GM18519 (cell line): ENCODE measurements around the gene FAM236B.
"Not testable (repeated sequence)": the region's sequence is repeated elsewhere in the genome, so short reads cannot be mapped to it uniquely, and the experiment has no call there.

Experiments used
- ATAC-seq: cut with Tn5 transposase; IDR thresholded peaks from one replicate; pipeline ENCODE4 v1.9.1; 2021; ENCODE audit warnings: mild to moderate bottlenecking, moderate library complexity; ENCODE audit not compliant: unreplicated experiment, low FRiP score

FAM236B gene

DNA sequence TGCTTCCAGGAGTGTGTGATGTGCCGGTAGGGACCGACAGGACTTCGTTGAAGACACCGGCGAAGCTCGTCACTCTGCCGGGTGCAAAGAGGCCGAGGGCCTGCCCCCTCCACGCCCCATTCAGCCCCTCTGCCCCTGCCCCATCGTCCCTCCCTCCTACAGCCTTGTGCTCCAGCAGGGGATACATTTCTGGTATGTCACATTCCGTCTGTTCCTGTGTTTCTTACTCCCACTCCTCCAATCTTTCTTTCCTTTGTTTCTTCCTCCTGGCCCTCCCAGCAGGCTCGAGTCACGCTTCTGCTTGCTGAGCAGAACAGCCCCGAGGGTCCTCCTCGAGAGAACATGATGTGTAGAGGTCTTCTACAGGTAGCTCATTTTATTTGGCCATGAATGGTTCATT, at the start of gene FAM236B:
Gene FAM236B (minus strand): TSS at position 101 of the 400 bp plus-strand sequence. CDS start 100 bp downstream, at position 1.
- not testable (repeated sequence) for ATAC-seq

GRCh38 chrX:72830701-72831100, 48.2 kb upstream of the FAM236B start:
- not testable (repeated sequence) for ATAC-seq

DNA sequence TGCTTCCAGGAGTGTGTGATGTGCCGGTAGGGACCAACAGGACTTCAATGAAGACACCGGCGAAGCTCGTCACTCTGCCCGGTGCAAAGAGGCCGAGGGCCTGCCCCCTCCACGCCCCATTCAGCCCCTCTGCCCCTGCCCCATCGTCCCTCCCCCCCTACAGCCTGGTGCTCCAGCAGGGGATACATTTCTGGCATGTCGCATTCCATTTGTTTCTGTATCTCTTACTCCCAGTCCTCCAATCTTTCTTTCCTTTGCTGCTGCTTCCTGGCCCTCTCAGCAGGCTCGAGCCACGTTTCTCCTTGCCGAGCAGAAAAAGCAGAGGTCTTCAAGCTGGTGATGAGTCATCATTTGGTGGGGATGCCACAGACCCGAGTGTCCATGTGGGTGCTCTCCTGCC, 25.6 kb upstream of the FAM236B start, which contains the start of gene FAM236D:
Gene FAM236D (minus strand): TSS at position 101 of the 400 bp plus-strand sequence. CDS start 100 bp downstream, at position 1.
- not testable (repeated sequence) for ATAC-seq

DNA sequence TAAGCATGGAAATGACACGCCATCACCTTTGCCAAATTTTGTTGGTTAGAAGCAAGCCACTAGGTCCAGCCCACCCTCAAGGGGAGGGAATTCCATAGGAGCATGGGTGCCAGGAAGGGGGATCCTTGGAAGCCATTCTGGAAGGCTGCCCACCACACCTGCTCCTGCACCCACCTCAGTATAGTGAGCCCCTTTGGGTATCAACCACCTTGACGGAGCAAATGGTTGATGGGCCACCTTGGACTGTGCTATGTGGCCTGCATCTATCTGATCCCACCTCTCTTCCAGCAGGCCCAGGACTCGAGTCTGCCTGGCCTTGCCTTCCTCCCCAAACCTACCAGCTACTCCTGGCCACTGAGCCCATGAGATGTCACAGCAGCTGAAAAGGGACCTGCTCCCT, 7.9 kb upstream of the FAM236B start:
- ATAC-seq = not testable (repeated sequence)

GRCh38 chrX:72788142-72788541, 5.7 kb upstream of the FAM236B start:
- ATAC-seq = not testable (repeated sequence)

GRCh38 chrX:72783964-72784363, 1.5 kb upstream of the FAM236B start:
- ATAC-seq = not testable (repeated sequence)

DNA sequence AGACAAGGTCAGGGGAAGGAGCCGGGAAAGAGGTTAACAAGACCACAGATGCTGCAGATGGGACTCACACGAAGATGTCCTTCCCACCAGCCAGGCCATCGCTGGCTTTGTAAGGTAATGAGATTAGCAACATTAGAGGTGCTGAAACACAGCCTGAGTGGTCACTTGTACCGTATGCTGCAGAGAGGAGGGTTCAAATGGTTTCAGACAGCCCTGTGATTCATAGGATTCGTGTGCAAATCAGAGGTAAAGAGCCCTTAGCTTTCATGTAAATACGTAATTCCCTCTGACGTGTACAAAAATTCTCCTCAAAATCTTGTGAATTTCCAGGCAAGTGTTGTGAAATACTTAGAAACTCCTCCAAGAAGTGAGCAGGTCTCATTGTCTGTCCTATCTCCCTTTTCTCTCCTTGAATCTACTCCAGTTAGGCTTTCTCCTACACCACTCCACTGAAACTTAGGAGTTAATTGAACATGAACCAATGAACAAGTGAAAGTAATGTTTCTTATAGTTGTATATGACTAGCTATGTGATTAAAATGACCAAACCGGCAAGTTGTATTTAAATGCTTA, 991 bp upstream of the FAM236B start:
- not testable (repeated sequence) for ATAC-seq

DNA sequence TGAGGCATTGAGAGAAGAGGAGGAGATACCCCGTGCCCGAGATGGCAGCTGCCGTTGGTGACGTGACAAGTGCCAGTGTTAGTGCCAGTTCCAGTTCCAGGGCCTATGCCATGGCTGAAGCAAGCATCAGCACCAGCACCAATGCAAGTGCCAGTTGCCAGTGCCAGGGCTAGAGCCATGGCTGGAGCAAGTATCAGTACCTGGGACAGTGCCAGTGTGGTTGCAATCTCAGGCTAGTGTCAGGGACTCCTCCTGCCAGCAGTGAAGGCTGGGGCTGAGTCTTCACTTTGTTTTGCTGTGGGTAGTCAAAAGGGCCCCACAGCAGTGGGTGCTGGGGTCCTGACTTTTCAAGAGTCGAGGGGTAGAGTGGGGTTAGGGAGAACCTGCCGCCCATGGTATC, 4.3 kb downstream of the FAM236B start:
- ATAC-seq = not testable (repeated sequence)

- ATAC-seq = peak; percentile 66
Measured at GRCh38 chrX:72777467-72777790, 5.0 kb downstream of the FAM236B start.

DNA sequence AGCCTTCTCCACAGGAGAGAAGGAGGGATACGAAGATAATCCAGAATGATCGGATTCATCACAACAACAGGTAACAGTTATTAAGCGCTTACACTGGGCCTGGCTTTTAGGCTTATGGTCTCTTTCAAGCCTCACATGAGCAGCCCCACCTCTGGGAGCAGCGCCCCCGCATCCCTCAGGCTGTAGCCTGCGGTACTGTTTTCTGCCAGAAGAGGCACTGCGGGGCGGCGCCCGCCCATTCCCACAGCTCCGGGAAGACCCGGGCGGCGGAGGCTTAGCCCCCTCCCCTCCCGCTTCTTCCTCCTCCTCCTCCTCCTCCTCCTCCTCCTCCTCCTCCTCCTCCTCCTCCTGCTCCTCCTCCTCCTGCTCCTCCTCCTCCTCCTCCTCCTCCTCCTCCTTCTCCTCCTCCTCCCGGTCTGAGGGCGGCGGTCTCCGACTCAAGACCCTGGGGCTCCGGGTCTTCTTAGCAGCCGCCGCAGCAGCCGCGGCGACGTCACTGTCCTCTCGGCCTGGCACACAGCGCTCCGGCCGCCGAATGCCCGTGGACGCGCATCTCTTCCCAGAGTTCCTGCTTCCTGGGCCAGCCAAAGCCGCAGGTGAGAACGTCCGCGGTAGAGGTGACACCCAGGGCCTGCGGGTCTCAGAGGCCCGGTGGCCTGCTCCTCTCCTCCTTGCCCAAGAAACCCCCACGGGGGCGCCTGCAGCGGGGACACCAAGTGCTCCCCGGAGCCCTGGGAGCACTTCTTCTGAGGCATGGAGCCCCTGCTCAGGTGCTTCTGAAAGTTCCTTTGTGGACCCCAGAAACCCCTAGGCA, 5.6 kb downstream of the FAM236B start, which contains the start of gene DMRTC1B:
Gene DMRTC1B (plus strand): TSS at position 238 of the 814 bp plus-strand sequence. CDS start 68,246 bp downstream, outside the sequence.
- ATAC-seq = peak; percentile 87

DNA sequence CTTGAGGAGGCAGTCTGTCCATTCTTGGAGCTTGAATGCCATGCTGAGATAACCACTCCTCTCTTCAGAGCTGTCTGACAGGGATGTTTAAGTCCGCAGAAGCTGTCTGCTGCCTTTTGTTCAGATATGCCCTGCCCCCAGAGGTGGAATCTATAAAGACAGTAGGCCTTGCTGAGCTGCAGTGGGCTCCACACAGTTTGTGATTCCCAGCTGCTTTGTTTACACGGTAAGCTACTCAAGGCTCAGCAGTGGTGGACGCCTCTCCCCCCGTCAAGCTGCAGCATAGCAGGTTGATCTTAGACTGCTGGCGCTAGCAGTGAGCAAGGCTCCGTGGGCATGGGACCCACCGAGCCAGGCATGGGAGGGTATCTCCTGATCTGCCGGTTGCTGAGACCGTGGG, 22.0 kb downstream of the FAM236B start:
- ATAC-seq = not testable (repeated sequence)

DNA sequence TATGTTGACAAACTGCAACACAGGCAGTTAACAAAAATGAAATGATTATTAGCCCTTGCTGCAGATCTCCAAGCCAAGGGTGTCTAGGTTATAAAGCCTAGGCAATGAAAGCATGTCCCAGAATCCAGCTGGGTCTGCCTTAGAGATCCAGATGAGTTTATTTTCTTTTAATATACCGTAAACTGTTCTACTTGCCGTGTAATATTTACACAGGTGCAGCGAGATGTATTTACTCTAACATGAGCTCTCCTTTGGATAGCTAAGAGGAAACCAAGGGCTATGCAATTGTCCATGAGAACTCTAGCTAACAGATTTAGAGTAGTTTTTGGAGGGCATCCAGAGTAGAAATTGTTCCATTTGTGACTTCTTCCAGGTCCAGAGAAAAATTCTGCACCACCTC, 33.9 kb downstream of the FAM236B start:
- not testable (repeated sequence) for ATAC-seq

DNA sequence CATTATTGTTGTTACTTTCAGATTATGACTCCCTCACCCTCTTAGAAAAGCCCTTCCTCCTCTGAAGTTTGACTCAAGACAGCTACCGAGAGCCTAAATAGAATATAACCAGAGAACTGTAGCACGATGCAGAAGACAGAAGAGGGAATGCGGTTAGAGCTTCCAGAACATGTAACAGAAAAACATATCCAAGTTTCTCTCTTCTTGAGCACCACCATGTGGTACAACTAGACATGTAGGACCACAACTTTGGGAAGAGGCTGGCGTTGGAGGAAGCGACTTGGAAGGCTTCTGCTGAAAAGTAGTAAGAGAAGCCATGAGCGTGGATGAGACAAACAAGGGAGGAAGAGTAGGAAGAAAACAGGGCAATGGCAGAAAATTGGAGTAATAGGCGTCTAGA, 36.9 kb downstream of the FAM236B start:
- ATAC-seq = not testable (repeated sequence)

- ATAC-seq = no peak
Measured at GRCh38 chrX:72735561-72735960, 46.9 kb downstream of the FAM236B start.

GRCh38 chrX:72733636-72734035, 48.8 kb downstream of the FAM236B start:
- not testable (repeated sequence) for ATAC-seq
